Sigmoid colon (tissue), 4 donors: ENCODE measurements around the gene FKBP15.

Experiments used
- EP300 ChIP-seq, 4 donors: sonication (generic); formaldehyde crosslinking; IDR thresholded peaks; one replicate each; pipeline ENCODE4 v1.6.1; 2017; ENCODE audit warnings: antibody characterized with exemption in 4 of 4
- POLR2A ChIP-seq, 2 donors: fragments of 450-650 bp; IDR thresholded peaks; one replicate each; pipeline ENCODE4 v1.6.1; 2016; ENCODE audit warnings: antibody characterized with exemption in 2 of 2, mild to moderate bottlenecking in 2 of 2, moderate library complexity in 2 of 2
- POLR2AphosphoS5 ChIP-seq, 4 donors: sonication (generic); formaldehyde crosslinking; IDR thresholded peaks; one replicate each; pipeline ENCODE4 v1.6.1; 2017; ENCODE audit warnings: antibody characterized with exemption in 4 of 4
- TF ChIP-seq, protein P1 (sequence below), 4 experiments: fragments of 450-650 bp in 3 of 4; fragments of 200-600 bp in 1 of 4; IDR thresholded peaks; one replicate each; pipeline ENCODE4 v1.5.1; 2016 to 2019; ENCODE audit warnings: antibody characterized with exemption in 4 of 4, mild to moderate bottlenecking in 3 of 4, moderate library complexity in 2 of 4

GRCh38 chr9:113258282-113258681 lies 37.2 kb upstream of the FKBP15 start:
- TF ChIP-seq, protein P1, sequence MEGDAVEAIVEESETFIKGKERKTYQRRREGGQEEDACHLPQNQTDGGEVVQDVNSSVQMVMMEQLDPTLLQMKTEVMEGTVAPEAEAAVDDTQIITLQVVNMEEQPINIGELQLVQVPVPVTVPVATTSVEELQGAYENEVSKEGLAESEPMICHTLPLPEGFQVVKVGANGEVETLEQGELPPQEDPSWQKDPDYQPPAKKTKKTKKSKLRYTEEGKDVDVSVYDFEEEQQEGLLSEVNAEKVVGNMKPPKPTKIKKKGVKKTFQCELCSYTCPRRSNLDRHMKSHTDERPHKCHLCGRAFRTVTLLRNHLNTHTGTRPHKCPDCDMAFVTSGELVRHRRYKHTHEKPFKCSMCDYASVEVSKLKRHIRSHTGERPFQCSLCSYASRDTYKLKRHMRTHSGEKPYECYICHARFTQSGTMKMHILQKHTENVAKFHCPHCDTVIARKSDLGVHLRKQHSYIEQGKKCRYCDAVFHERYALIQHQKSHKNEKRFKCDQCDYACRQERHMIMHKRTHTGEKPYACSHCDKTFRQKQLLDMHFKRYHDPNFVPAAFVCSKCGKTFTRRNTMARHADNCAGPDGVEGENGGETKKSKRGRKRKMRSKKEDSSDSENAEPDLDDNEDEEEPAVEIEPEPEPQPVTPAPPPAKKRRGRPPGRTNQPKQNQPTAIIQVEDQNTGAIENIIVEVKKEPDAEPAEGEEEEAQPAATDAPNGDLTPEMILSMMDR (IDR thresholded peaks at IDR 0.05) = no peak
- no peak for TF ChIP-seq EP300 (IDR thresholded peaks at IDR 0.05)
- no peak for TF ChIP-seq POLR2A (IDR thresholded peaks at IDR 0.05)
- TF ChIP-seq POLR2AphosphoS5 (IDR thresholded peaks at IDR 0.05) = no peak
